Measurements from ENCODE around the gene ZNF79. TPM values are rescaled to one million over a fixed set of nuclear protein-coding genes. Genes with fewer than 3 reads are reported as not detected.

Gene ZNF79
- total RNA-seq: 6.1 TPM
- long read RNA-seq, partial matches to known transcripts: 1 of 7 reads
- long read RNA-seq, other reads (novel, unspliced or antisense): 2 of 7 reads

DNA sequence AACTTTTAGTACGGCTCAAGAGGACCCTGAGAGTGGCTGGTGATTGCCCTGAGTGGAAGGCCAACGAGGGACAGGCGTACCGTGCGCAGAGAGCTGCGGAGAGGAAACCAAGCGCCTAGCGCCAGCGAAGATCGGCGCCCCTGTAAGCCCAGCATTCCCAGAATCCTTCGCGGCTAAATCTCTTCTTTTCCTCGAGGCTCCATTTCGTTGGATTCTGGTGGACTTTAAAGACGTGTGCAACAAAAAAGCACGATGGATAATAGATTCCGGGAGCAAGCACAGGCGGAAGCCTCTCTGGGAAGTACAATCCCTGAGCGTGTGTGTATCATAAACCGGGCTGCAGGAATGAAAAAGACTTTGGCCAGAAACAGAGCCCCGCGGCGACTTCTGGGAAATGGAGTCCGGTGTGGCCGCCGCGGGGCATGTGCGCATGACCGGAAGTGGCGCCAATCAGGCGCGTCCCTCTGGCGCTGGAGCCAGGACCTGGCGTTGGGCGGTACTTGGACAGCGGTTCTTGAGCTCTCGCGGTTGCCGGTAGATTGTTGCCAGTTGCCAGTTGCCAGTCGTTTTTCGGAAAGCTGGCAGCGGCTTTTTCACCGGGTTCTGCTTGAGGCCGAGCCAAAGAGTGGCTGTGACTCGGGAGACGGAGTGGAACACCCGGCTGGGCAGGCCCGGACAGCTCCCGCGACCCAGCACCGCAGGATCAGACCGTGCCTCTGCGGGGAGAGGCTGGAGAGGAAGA, at the start of gene ZNF79:
Gene ZNF79 (plus strand): TSS at position 449 of the 742 bp plus-strand sequence. CDS start 406 bp downstream, outside the sequence.
- DNase-seq (ENCODE audit: low spot score): peak; percentile 97

DNA sequence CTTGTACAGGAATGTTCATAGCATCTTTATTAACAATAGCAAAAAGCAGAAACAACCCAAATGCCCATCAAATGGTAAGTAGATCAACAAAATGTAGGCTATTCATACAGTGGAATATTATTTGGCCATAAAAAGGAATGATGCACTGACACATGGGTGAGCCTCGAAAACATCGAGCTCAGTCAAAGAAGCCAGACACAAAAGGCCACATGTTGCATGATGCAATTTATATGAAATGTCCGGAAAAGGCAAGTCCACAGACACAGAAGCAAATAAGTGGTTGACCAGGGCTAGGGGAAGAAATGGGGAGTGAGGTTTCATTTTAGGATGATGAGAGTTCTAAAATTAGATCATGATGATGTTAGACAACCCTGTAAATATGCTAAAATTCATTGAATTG, 43.7 kb upstream of the ZNF79 start:
- DNase-seq (ENCODE audit: low spot score): no peak

DNA sequence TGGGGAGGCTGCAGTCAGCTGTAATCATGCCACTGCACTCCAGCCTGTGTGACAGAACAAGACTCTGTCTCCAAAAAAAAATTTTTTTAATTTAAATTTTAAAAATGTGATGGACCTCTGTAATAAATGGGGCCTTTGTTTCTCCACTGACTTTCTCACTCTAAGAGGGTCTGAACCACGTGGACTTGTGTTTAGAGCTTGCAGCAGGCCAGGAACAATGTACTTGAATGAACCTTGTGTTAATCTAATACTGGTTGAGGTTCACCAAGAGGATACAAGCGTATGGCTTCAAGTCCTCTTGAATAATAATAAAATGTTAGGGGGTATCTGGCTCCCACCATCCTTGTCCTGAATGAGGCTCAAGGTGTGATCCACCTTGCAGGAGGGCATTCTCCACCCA, 41.6 kb upstream of the ZNF79 start:
- DNase-seq (ENCODE audit: low spot score): no peak

DNA sequence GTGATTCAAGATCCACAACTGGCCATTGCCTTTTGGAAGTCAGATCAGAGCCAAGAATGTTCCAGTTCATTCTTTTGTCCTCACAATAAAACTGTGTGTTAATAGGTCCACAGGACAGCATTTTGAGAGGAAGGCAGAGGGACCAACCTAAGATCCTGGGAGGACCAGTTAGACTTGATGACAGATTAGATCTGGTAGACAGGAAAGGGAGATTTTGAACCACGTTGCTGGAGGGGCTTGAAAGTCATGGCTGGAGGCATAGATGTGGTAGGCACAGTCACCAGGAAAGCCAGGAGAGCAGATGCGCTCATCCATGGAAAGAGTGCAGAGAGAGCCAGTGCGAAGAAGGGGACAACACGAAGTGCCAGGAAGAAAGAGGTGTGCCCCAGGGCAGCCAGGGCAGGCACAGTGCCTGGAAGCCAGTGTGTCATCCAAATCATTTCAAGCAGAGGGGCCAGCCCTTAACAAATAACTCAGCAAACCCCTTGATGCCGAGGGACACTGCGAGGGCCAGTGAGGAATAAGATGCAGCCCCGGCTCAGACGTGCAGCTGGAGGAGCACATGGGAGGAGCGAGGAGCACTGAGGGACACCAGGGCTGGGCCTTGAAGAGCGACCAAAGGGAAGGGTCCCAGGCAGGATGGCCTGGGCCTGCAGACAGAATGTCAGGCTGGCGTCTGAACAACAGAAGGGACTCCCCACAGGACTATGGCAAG, 40.0 kb upstream of the ZNF79 start:
- DNase-seq (ENCODE audit: low spot score): peak; percentile 64

DNA sequence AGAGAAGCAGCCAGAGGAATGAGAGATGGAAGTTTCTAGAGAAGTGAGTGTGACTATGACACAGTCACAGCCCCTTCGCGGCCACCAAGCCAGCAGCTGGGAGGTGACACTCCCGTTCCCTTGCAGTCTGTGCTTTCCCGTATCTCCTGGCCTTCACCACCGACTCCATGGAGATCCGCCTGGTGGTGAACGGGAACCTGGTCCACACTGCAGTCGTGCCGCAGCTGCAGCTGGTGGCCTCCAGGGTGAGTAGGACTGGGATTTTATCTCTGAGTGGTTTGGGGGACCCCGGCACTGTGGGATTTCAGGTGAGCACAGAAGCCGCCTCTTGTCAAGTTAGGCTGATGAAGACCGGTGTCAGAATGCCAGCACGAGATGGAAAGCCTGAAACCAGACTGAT, 39.3 kb upstream of the ZNF79 start:
- peak; percentile 53 for DNase-seq (ENCODE audit: low spot score)

DNA sequence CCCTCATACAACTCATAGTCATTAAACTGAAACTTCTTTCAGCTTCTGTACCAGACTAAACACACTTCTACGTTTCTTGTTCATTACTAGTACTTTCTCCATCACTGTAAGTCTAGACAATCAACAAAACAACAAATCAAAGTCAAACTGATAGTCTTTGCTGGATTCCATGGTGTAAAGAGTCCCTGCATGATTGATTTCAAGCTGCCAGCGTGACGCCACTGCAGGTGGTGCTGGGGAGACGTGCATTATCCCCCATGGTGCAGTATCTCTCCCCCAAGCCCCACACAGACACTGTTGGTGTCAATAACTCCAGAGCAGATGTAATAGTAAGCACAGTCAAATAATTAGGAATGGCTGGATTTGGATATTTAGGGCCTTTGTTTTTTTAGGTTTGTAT, 37.9 kb upstream of the ZNF79 start:
- no peak for DNase-seq (ENCODE audit: low spot score)

DNA sequence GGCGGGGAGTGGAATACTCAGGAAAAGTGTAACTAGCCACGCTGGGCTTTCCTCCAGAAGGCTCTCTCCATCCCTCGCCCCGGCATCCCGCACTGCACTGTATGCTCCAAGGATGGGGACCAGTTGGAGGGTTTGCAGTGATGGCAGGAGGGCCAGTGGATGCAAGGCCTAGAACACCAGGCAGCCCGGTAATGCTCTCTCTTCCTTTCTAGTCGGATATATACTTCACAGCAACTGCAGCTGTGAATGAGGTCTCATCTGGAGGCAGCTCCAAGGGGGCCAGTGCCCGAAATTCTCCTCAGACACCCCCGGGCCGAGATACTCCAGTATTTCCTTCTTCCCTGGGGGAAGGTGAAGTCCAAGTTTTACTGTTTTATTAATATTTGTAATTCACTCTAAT, 37.2 kb upstream of the ZNF79 start:
- DNase-seq (ENCODE audit: low spot score): no peak

DNA sequence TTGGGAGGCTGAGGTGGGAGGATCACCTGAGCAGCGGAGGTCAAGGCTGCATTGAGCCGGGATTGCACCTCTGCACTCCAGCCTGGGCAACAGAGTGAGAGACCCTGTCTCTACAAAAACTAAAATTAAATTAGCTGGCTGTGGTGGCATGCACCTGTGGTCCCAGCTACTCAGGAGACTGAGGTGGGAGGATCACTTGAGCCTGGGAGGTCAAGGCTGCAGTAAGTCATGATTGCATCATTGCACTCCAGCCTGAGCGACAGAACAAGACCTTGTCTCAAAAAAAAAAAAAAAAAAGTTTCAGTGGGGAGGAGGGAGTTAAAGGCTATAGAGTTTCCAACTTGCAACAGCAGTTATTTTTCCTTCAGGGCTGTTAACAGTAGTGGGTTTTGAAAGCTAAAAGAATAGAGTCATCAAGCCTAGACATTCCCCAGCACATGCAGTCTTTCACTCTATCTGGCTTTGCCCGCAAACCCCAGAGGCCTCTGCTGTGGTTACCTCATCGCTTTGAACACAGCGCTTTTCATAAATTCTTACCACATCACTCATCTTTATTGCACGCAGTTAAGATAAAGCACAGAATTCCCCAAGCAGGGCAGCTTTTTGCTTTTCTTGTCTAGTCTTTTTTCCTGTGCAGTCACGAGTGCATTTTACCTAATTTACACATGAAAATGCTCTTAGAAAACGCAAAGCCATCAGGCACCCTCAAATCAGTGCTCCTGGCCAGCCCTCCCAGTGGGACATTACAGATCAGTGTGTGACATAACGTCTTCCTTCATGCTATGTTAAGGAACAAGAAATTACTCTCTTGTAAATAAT, 35.9 kb upstream of the ZNF79 start:
- DNase-seq (ENCODE audit: low spot score): no peak

DNA sequence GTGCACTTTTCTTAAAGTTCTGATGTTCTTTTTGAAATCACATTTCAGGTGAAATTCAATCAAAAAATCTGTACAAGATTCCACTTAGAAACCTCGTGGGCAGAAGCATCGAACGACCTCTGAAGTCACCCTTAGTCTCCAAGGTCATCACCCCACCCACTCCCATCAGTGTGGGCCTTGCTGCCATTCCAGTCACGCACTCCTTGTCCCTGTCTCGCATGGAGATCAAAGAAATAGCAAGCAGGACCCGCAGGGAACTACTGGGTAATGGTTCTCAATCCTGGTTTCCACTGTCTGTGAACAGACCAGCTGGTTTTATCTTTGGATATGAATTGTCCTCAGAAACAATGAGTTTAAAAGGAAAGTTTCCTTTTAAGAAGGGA, 35.3 kb upstream of the ZNF79 start:
- DNase-seq (ENCODE audit: low spot score): no peak

DNA sequence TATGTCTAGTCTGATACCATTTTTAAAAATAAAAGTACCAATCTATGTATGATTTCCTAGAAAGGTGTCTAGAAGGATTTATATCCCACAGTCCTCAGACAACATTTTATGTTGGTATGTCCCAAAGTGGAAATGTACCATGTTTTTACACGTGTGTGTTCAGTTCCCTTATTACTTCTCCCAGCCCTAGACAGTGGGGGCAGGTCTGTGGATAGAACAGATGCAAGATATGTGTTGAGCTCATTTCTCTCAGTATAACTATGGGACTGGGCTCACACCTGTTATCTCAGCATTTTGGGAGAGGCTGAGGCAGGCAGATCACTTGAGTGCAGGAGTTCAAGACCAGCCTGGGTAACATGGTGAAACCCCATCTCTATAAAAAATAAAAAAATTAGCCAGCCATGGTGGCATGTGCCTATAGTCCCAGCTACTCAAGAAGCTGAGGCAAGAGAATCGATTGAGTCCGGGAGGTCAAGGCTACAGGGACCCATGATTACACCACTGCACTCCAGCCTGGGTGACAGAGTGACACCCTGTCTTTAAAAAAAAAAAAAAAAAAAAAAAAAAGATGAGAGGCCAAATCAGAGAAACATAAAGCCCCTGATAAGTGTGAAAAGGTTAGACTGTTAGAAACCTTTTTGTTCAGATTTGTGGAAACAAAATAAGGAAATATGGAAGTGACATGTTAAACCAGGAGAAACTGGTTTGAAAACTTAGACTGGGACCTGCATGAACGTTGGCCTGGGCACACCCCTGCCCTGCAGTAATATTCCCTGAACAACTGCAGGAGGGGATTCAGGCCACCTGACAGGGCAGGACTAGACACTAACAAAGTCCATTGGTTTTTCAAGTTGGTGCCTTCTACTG, 34.6 kb upstream of the ZNF79 start:
- DNase-seq (ENCODE audit: low spot score): no peak

DNA sequence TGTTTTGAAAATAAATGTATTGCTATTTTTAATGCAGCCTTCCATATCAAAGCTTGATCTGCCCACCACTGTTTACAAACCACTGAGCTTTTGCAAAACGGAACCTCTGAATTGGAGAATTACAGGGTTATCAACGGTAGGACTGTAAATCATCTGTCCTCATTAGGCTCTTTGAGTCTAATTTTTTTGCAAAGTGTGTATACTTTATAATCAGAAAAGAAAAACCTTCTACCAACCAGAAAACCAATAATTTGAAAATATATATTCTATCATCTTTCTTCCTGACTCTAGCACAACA, 34.0 kb upstream of the ZNF79 start:
- no peak for DNase-seq (ENCODE audit: low spot score)

DNA sequence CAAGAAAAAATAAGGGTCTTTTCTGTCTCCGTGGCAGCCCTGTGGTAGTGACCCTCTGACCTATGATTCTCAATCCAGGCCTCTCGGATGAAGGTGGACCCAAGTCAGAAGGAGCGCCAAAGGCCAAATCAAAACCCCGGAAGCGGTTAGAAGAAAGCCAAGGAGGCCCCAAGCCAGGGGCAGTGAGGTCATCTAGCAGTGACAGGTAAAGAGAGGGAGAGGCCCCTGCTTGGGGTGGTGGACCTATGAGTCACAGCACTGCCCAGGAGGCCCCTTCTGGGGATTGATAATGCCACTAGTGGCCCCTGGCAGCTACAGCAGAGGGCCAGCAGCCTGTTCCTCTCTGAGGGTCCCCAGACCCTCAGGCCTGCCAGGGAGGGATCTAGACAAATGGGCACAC, 33.6 kb upstream of the ZNF79 start:
- no peak for DNase-seq (ENCODE audit: low spot score)

DNA sequence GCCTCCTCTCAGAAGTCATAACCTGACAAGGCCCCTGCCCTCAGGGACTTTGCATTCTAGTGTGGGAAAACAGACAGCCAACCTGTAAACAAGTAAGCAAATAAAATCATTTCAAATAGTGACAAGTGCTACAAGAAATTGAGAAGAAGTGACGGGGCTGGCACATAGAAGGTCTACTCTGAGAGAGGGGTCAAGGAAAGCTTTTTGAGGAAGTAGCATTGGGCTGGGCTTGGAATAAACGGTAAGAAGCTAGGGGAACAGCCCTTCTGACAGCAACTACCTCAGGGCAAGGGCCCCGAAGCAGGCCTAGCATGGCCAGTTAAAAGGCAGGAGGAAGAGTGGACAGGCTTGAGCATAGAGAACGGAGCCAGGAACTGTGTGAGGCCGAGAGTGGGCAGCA, 32.0 kb upstream of the ZNF79 start:
- no peak for DNase-seq (ENCODE audit: low spot score)

DNA sequence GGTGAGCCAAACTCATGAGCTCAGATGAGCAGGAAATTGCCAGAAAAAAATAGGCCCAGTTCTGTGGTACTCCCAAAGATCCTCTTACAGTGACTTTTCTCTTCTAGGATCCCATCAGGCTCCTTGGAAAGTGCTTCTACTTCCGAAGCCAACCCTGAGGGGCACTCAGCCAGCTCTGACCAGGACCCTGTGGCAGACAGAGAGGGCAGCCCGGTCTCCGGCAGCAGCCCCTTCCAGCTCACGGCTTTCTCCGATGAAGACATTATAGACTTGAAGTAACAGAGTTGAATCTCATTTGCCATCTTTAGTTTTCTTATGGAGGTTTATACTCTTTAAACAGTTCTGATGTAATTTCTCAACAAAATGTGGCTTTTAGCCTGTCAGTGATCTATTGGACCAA, 31.2 kb upstream of the ZNF79 start:
- DNase-seq (ENCODE audit: low spot score): no peak

DNA sequence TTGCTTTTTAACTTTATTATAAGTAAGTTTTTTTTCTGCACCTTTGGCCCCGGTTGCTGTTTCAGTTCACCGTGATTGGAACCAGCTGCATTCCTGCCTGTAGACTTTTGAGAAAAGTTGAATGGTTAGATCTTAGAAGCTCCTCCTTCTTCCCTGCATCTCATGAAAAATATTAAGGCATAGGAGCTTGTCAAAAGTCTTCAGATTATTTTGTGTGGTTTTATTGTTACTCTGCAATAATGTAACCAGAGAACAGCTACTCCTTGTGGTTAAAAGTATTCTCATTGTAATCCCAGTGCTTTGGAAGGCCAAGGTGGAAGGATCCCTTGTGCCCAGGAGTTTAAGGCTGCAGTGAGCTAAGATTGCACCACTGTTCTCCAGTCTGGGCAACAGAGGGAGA, 30.5 kb upstream of the ZNF79 start:
- no peak for DNase-seq (ENCODE audit: low spot score)

DNA sequence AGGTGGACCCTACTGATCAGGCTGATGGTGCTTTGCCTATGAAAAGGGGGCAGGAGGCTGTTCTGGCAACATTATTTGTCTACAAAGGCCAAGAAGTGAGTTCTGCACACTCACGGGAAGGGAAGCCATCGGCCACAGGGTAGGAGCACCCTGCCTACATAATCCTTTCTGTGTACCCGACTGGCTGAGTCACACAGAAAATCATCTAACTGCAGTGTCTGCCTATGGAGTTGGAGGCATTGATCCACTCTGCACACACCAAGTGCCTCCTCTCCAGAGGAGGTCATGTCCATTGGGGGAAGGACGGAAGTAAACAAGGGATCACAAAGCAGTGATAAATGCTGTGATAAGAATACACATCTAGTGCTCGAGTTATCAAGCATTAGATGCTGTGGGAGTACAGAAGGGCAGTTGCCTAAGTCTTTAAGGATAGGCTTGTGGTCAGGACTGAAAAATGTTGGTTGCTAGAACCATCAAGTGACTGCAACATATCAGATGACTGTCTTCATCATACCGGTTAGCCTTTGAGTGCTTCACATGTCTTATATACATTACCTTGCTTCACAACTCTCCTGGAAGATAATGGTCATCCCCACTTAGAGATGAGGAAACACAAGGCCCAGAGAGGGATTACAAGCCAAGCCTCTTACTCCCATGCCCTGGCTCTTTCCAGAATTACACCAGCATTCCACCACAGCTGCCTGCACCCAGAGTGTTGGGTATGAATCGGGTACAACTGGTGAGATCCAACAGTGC, 28.5 kb upstream of the ZNF79 start:
- DNase-seq (ENCODE audit: low spot score): no peak

DNA sequence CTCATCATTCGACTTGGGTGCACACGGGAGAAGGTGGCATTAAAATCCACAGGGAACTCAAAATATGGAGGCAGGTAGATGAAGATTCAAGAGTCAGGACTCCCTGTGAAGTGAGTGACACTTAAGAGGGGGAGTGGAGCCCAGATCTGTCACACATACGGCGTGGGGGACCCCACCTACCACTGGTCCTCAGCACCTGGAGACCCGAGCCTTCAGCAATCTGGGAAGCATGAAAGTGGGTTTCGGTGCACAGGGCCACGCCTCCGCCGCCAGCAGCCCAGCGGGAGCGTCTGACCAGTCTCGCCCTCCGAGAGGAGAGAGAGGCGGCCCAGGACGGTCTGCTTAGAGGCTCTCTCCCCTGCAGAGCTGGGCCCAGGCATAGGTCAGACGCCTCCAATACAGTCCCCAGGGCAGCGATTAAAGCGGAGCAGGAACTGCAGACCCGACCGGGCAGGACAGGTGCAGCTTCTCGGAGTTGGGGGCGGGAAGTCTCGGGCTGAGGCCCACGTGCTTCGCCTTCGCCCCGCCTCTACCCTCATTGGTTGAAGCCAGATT, 27.9 kb upstream of the ZNF79 start:
- no peak for DNase-seq (ENCODE audit: low spot score)

DNA sequence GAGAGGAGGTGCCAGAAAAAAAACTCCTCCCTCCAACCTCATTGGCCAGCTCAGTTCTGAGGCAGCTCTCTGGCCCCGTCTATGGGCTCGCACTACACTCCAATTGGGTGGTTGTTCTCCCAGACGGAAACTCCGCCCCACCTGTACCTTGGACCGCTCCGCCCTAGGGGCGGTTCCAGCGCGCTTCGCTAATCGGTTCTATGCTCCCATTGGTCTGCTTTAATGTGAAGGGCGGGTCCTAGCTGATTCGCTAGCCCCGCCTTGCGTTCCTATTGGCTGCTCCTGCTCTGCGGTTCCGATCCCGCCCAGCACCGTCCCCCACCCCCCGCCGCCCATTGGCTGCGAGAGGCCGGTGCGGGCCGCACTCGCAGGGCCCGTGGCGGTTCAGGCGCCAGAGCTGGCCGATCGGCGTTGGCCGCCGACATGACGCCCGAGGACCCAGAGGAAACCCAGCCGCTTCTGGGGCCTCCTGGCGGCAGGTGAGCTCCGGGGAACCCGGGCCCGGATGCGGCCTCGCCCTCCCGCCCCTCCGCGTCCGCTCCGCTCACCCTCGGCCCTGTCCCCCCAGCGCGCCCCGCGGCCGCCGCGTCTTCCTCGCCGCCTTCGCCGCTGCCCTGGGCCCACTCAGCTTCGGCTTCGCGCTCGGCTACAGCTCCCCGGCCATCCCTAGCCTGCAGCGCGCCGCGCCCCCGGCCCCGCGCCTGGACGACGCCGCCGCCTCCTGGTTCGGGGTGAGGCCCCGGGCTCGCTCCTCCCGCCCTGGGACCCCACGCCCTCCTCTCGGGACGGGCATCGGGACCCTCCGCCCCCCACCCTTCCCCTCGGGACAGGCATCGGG, 27.2 kb upstream of the ZNF79 start, which contains the start of gene SLC2A8:
Gene SLC2A8 (plus strand): TSS at position 362 of the 838 bp plus-strand sequence. CDS start 62 bp downstream, at position 424.
- DNase-seq (ENCODE audit: low spot score): peak; percentile 98

DNA sequence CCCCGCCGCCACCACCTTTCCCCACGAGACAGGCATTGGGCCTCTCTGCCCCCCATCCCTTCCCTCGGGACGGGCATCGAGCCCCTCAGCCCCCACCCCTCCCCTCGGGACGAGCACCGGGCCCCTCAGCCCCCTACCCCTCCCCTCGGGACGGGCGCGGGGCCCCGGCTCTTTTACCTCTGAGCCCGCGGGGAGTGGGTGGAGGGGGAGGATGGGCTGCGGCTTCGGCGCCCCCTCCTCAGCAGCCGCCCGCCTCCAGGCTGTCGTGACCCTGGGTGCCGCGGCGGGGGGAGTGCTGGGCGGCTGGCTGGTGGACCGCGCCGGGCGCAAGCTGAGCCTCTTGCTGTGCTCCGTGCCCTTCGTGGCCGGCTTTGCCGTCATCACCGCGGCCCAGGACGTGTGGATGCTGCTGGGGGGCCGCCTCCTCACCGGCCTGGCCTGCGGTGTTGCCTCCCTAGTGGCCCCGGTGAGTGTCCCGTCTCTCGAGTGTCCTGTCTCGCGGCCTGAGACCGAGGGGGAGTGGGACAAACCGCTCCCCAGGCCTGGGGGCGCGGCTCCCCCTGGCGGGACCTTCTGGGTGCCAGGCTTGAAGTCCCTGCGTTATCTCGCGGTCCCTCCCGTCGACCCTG, 26.4 kb upstream of the ZNF79 start:
- no peak for DNase-seq (ENCODE audit: low spot score)
